ENCODE measurements around the gene SLC49A4.
"Not testable (repeated sequence)": the region's sequence is repeated elsewhere in the genome, so short reads cannot be mapped to it uniquely, and the experiment has no call there.

The SLC49A4 gene

GRCh38 chr3:122794779-122795673 lies at the start of gene SLC49A4:
SLC49A4 (plus strand) TSS chr3:122795069; CDS start chr3:122795193, 124 bp downstream.
- H3K4me3 ChIP-seq (ENCODE audit: low read length) = peak within 1 kb of the TSS; percentile 70
- no peak for TF ChIP-seq ZNF274 (IDR thresholded peaks at IDR 0.05; ENCODE audit: low read depth, low read length)

- H3K4me3 ChIP-seq (ENCODE audit: low read length) = no peak overlapping the region
- no peak for TF ChIP-seq ZNF274 (IDR thresholded peaks at IDR 0.05; ENCODE audit: low read depth, low read length)
Observed at GRCh38 chr3:122745369-122746021, 49.4 kb upstream of the SLC49A4 start.

- not testable (repeated sequence) for H3K4me3 ChIP-seq (ENCODE audit: low read length)
Observed at GRCh38 chr3:122747295-122747694, 47.6 kb upstream of the SLC49A4 start.

- no peak for TF ChIP-seq ZNF274 (IDR thresholded peaks at IDR 0.05; ENCODE audit: low read depth, low read length)
- no peak overlapping the region for H3K4me3 ChIP-seq (ENCODE audit: low read length)
Observed at GRCh38 chr3:122748347-122748746, 46.5 kb upstream of the SLC49A4 start.

GRCh38 chr3:122754929-122755328 lies 39.9 kb upstream of the SLC49A4 start:
- H3K4me3 ChIP-seq (ENCODE audit: low read length) = no peak overlapping the region
- TF ChIP-seq ZNF274 (IDR thresholded peaks at IDR 0.05; ENCODE audit: low read depth, low read length) = no peak

GRCh38 chr3:122755491-122755890 lies 39.4 kb upstream of the SLC49A4 start:
- H3K4me3 ChIP-seq (ENCODE audit: low read length) = no peak overlapping the region
- no peak for TF ChIP-seq ZNF274 (IDR thresholded peaks at IDR 0.05; ENCODE audit: low read depth, low read length)

- no peak for TF ChIP-seq ZNF274 (IDR thresholded peaks at IDR 0.05; ENCODE audit: low read depth, low read length)
- H3K4me3 ChIP-seq (ENCODE audit: low read length) = no peak overlapping the region
Observed at GRCh38 chr3:122758877-122759560, 35.9 kb upstream of the SLC49A4 start.

- H3K4me3 ChIP-seq (ENCODE audit: low read length) = no peak overlapping the region
- TF ChIP-seq ZNF274 (IDR thresholded peaks at IDR 0.05; ENCODE audit: low read depth, low read length) = no peak
Observed at GRCh38 chr3:122760453-122761271, 34.2 kb upstream of the SLC49A4 start.

GRCh38 chr3:122766430-122766829 lies 28.4 kb upstream of the SLC49A4 start:
- TF ChIP-seq ZNF274 (IDR thresholded peaks at IDR 0.05; ENCODE audit: low read depth, low read length) = no peak
- no peak overlapping the region for H3K4me3 ChIP-seq (ENCODE audit: low read length)

GRCh38 chr3:122767540-122768372 lies 27.1 kb upstream of the SLC49A4 start:
- H3K4me3 ChIP-seq (ENCODE audit: low read length) = no peak overlapping the region
- no peak for TF ChIP-seq ZNF274 (IDR thresholded peaks at IDR 0.05; ENCODE audit: low read depth, low read length)

- TF ChIP-seq ZNF274 (IDR thresholded peaks at IDR 0.05; ENCODE audit: low read depth, low read length) = no peak
Observed at GRCh38 chr3:122770521-122771202, 24.2 kb upstream of the SLC49A4 start.

GRCh38 chr3:122772827-122773226 lies 22.0 kb upstream of the SLC49A4 start:
- no peak for TF ChIP-seq ZNF274 (IDR thresholded peaks at IDR 0.05; ENCODE audit: low read depth, low read length)
- H3K4me3 ChIP-seq (ENCODE audit: low read length) = no peak overlapping the region

More at GRCh38 chr3:122770521-122771202, 24.2 kb upstream of the SLC49A4 start:
- no peak overlapping the region for H3K4me3 ChIP-seq (ENCODE audit: low read length)

All from GM08714 (cell line).